ENCODE data around the gene CACNG1.

DNA sequence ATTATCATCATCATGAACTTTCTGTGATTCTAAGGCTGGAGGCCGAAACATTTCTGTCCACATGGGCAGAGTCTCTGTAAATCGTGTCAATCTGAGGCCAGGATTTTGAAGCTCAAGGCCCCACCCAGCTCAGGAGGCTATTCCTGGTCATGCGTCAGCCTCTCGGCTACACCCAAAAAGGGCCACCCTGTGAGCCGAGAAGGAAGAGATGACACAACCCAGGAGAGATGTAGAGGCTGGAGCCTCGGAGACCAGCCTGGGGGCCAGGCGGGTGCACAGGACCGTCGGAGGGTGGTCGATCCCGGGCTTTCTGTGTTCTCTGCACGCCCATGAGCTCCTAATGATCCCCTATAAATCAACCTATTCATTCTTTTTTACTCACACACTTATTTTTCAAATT lies 1.1 kb upstream of the CACNG1 start:
- TF ChIP-seq, protein P1, sequence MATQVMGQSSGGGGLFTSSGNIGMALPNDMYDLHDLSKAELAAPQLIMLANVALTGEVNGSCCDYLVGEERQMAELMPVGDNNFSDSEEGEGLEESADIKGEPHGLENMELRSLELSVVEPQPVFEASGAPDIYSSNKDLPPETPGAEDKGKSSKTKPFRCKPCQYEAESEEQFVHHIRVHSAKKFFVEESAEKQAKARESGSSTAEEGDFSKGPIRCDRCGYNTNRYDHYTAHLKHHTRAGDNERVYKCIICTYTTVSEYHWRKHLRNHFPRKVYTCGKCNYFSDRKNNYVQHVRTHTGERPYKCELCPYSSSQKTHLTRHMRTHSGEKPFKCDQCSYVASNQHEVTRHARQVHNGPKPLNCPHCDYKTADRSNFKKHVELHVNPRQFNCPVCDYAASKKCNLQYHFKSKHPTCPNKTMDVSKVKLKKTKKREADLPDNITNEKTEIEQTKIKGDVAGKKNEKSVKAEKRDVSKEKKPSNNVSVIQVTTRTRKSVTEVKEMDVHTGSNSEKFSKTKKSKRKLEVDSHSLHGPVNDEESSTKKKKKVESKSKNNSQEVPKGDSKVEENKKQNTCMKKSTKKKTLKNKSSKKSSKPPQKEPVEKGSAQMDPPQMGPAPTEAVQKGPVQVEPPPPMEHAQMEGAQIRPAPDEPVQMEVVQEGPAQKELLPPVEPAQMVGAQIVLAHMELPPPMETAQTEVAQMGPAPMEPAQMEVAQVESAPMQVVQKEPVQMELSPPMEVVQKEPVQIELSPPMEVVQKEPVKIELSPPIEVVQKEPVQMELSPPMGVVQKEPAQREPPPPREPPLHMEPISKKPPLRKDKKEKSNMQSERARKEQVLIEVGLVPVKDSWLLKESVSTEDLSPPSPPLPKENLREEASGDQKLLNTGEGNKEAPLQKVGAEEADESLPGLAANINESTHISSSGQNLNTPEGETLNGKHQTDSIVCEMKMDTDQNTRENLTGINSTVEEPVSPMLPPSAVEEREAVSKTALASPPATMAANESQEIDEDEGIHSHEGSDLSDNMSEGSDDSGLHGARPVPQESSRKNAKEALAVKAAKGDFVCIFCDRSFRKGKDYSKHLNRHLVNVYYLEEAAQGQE (IDR thresholded peaks at IDR 0.05) = no peak
- TF ChIP-seq, protein P2, sequence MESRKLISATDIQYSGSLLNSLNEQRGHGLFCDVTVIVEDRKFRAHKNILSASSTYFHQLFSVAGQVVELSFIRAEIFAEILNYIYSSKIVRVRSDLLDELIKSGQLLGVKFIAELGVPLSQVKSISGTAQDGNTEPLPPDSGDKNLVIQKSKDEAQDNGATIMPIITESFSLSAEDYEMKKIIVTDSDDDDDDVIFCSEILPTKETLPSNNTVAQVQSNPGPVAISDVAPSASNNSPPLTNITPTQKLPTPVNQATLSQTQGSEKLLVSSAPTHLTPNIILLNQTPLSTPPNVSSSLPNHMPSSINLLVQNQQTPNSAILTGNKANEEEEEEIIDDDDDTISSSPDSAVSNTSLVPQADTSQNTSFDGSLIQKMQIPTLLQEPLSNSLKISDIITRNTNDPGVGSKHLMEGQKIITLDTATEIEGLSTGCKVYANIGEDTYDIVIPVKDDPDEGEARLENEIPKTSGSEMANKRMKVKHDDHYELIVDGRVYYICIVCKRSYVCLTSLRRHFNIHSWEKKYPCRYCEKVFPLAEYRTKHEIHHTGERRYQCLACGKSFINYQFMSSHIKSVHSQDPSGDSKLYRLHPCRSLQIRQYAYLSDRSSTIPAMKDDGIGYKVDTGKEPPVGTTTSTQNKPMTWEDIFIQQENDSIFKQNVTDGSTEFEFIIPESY (IDR thresholded peaks at IDR 0.05) = no peak
- TF ChIP-seq, protein P3, sequence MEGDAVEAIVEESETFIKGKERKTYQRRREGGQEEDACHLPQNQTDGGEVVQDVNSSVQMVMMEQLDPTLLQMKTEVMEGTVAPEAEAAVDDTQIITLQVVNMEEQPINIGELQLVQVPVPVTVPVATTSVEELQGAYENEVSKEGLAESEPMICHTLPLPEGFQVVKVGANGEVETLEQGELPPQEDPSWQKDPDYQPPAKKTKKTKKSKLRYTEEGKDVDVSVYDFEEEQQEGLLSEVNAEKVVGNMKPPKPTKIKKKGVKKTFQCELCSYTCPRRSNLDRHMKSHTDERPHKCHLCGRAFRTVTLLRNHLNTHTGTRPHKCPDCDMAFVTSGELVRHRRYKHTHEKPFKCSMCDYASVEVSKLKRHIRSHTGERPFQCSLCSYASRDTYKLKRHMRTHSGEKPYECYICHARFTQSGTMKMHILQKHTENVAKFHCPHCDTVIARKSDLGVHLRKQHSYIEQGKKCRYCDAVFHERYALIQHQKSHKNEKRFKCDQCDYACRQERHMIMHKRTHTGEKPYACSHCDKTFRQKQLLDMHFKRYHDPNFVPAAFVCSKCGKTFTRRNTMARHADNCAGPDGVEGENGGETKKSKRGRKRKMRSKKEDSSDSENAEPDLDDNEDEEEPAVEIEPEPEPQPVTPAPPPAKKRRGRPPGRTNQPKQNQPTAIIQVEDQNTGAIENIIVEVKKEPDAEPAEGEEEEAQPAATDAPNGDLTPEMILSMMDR (IDR thresholded peaks at IDR 0.05; ENCODE audit: low read depth, low read length, missing input control) = no peak
- TF ChIP-seq EGR1 (IDR thresholded peaks at IDR 0.05; ENCODE audit: low read depth in 2 of 2) (no peak), FOXA1 (IDR thresholded peaks at IDR 0.05) (no peak), SP1 (IDR thresholded peaks at IDR 0.05) (no peak), TAF1 (conservative IDR thresholded peaks at IDR 0.05) (no peak), RAD21 (IDR thresholded peaks at IDR 0.05) (no peak), FOXA2 (IDR thresholded peaks at IDR 0.05) (no peak), GABPA (IDR thresholded peaks at IDR 0.05 in 1 of 2, conservative IDR thresholded peaks at IDR 0.05 in 1 of 2) (no peak), YY1 (IDR thresholded peaks at IDR 0.05) (no peak)
- TF ChIP-seq, protein P4, sequence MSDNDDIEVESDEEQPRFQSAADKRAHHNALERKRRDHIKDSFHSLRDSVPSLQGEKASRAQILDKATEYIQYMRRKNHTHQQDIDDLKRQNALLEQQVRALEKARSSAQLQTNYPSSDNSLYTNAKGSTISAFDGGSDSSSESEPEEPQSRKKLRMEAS (IDR thresholded peaks at IDR 0.05) = no peak
- TF ChIP-seq, protein P5, sequence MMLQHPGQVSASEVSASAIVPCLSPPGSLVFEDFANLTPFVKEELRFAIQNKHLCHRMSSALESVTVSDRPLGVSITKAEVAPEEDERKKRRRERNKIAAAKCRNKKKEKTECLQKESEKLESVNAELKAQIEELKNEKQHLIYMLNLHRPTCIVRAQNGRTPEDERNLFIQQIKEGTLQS (IDR thresholded peaks at IDR 0.05) = no peak

Data from liver (tissue), 3 donors.